GM21786 (cell line): ENCODE results near the gene DLG2.

Experiments used
- ATAC-seq: cut with Tn5 transposase; IDR thresholded peaks from one replicate; pipeline ENCODE4 v1.9.1; 2021; ENCODE audit not compliant: unreplicated experiment

Gene DLG2

DNA sequence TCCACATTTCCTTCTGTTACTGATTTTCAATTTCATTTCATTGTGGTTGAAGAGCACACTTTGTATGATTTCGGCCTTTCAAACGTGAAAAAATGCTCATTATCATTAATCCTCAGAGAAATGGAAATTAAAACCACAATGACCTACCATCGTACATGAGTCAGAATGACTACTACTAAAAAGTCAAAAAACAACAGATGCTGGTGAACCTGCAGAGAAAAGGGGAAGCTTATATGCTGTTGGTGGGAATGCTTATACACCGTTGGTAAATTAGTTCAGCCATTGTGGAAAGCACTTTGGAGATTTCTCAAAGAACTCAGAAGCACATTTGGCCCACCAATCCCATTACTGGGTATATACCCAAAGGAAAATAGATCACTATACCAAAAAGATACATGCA, 57.6 kb downstream of the DLG2 start:
- ATAC-seq, result no peak

DNA sequence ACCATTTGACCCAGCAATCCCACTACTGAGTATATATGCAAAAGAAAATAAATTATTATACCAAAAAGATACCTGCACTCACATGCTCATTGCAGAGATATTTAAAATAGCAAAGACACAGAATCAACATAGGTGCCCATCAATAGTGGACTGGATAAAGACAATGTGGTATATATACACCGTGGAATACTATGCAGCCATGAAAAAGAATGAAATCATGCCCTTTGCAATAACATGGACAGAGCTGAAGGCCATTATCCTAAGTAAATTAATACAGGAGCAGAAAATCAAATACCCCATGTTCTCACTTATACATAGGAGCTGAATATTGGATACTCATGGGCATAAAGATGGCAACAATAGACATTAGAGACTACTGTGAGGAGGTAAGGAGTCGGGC, 68.7 kb downstream of the DLG2 start:
- no peak for ATAC-seq

DNA sequence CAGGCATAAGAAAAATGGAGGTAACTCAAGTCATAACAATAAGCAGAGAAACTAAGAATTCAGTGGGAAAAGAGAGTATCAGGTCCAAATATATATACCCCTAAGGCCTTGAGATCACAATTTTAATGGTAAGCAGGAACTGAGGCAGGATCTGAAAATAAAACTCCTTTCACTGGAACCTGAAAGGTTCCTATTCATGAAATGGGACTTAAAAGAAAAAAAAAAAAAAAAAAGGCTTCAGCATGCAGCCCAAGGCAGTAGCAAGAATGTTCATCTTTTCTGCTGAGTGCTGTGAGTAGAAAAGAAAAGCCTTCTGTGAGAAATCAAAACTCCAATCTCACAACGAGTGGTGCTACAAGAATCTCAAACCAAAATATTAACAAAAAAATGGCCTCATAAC, 75.3 kb downstream of the DLG2 start:
- ATAC-seq, result no peak

DNA sequence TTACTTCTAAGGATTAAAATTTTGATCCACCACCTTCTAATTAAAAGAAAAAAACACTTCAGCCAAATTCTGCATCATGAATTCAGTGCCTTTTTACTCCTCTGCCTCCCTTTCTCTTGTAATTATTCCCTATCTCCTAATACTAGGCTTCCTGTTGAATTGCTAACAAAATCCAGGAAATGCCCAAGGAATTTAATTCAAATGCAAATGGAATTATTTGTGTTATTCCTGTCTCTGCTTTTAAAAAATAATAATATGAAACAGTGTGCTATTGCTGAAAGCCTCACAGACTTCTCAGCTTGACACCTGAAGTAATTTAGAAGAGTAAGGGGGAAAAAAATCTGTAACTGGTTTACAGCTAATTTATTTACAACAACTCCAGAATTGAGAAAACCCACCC, 85.5 kb downstream of the DLG2 start:
- no peak for ATAC-seq

DNA sequence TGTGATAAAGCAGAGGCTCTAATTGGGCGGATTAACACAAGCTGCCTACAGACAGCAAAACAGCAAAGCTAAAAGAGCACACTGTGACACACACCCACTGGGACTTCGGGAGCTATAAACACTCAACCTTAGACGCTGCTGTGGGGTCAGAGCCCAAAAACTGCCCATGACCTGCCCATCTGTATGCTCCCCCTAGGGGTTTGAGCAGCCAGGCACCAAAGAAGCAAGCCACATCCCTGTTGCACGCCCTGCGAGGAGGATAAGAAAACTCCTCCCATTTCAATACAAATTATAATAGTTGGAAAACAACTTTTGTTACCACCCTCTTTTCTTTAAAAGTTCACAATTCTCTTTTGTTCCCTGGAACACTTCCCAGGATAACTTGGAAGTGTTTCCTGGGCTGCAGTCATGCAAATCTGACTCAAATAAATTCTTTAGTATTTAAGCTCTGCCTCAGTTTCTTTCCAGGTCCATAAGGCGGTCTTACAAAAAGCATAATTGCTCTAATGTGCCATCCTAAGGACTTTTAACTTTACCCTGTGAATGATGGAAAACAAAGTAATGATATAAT, 86.4 kb downstream of the DLG2 start:
- ATAC-seq, result no peak

DNA sequence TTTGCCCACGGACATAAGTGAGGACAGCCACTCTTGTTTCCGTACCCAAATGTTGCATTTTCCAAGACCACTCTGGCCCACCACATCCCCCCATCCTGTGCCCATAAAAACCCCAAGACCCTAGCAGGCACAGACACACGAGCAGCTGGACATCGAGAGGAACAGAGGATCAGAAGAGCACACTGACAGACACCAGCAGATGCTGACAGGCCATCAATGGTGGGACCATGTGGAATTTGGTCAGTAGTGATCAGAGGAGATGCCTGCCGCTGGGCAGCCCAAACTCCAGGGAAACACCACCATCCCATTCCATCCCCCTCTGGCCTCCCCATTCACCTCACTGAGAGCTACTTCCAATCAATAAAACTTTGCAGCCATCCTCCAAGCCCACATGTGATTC, 87.0 kb downstream of the DLG2 start:
- no peak for ATAC-seq

DNA sequence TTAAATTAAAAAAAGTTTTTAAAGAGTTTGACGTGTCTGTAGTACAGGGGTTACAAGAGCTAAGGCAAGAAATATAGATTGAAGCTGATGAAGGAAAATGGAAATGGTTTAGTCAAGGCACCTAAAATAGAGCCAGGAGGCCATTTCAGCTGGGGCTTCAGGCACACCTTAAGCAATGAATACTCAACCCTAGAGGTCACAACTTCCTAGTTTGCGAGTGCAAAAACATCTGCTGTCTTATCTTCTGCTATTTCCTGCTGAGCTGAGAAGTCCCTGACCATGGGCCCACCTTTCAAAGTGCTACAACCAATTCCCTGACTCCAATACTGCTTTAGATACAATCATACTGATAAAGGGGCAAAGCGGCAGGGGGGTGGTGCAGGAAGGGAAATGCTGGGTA, 87.4 kb downstream of the DLG2 start:
- ATAC-seq, result no peak

DNA sequence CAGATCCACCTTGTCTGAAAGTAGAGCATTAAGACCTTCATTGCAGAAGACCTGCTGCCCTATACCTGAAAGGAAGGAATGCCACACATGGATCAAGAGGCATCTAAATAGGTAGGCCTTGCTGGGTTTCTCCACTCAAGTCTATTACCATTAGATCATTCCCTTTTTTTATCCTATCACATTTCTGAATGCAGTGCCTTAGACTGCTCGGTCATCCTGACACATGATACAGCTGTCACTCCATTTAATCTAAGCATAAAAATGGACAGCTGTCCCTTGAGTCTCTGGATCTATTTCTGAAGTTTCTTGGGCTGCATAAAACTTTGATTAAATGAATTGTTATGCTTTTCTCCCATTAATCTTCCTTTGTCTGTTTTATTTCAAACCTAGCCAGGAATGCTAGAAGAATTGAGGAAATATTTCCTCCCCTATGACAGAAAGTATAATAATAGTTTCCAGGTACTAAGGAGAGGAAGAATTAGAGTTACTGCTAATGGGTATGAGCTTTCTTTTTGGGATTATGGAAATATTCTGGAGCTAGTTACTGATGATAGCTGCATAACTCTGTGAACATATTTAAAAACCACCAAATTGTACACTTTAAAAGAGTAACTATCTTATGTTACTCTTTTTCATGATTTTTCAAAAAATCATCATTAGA, 88.0 kb downstream of the DLG2 start:
- ATAC-seq, result no peak

DNA sequence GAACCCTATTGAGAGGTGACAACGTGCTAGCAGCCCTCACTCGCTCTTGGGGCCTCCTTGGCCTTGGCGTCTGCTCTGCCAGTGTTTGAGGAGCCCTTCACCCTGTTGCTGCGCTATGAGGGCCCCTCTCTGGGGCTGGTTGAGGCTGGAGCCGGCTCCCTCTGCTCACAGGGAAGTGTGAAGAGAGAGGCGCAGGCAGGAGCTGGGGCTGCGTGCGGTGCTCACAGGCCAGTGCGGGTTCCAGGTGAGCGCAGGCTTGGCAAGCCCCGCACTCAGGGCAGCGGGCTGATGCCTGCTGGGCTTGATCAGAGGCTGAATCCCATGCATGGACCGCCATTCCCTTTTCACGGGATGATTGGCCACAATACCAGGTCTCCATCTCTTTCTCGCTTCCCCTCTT, 90.7 kb downstream of the DLG2 start:
- no peak for ATAC-seq

DNA sequence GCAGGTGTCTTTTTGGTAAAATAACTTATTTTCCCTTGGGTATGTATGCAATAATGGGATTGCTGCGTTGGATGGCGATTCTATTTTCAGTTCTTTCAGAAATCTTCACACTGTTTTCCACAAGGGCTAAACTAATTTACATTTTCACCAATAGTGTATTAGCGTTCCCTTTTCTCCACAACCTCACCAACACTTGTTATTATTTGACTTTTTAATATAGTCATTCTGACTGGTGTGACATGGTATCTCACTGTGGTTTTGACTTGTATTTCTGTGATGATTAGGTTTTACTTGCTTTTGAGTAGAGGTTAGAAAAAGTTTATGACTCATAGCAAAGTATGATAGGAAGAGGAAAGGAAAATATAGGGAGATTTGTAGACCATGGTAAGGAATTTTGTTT, 92.3 kb downstream of the DLG2 start:
- ATAC-seq, result no peak

DNA sequence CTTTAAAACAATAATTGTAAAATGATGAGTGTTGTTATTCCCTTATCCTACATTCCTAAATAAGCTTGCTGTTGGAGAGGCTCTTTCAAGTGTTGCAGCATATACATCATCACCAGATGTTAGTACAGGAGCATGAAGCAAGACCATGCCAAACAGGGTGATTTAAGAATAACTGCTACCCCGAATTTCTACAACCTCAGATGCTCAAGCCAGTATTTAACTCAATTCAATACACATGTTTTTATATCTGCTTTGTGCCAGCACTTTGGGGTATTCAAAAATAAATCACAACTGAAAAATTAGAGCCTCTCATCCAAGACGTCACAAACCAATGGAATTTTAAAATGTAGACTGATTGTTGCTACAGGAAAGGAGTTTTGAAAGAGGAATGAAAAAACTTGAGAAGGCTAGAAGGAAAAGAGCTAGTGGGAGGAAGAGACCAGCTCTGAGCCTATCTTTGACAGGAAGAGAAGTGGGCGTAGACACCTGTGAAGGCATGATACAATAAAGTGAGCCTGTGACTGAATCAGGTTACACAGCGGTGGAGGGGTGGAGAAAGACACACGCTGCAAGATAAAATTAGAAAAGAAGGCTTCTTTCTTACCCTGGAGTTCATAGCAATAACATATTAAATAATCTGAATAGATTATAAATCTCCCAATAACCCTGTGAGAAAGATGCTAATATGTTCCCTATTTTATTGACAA, 95.8 kb downstream of the DLG2 start:
- no peak for ATAC-seq

DNA sequence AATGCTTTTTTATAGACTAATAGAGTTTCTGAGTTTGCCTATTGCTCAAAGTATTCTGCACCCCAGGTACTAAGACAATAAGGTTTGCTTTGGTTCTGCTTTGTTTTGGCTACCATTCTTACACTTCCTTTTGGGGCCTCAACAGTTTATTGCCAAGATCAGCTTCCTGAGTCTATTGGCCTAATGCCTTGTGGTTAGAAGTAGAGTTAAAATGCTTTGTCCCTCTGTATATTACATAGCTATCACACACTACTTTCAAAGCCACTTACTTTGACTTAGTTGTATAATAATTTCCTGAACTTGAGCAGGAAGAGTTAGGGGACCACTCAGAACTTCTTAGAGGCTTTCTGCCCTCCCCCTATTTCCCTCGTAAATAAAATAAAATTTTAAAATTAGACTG, 96.5 kb downstream of the DLG2 start:
- ATAC-seq, result no peak

DNA sequence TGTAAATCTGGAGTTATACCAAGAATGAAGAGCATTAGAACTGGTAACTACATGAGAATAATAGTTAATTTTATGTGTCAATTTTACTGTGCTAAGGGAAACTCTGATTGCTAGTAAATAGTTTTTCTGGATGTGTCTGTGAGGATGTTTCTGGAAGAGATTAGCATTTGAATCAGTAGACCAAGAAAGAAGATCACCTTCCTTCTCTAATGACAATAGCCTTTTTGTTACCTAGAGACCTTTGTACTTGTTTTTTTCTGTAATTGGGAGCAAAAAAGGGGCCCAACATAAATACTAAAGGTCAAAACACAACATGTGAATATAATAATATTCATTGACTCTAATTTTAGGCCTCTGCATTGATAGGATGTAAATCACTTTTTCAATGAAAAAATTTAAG, 100.6 kb downstream of the DLG2 start:
- no peak for ATAC-seq

DNA sequence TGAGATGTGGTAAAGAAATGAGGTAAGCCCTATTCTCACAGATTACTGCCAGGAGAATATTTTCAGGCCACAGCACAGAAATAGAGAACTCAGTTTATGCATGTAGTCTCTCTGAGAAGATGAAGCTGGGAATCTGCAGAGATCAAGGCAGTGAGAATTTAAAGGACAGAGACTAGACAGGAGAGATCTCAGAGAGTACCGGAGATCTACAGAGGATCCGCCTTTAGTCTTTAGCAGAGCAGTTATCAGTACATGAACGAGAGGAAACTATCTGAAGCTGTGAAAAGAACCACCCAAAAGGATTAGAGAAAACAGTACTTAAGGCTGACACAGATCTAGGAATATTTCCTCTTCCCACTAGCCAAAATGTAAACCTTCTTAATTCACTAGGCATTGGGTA, 101.5 kb downstream of the DLG2 start:
- ATAC-seq, result no peak

DNA sequence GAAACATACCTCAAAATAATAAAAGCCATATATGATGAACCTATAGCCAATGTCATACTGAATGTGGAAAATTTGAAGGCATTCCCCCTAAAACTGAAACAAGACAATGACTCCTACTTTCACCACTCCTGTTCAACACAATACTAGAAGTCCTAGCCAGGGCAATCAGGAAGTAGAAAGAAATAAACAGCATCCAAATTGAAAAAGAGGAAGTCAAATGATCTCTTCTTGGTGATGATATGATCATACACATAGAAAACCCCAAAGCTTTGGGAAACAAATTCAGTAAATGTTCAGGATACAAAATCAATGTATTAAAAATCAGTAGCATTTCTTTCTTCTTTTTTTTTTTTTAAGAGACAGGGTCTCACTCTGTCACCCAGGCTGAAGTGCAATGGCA, 109.9 kb downstream of the DLG2 start:
- no peak for ATAC-seq

DNA sequence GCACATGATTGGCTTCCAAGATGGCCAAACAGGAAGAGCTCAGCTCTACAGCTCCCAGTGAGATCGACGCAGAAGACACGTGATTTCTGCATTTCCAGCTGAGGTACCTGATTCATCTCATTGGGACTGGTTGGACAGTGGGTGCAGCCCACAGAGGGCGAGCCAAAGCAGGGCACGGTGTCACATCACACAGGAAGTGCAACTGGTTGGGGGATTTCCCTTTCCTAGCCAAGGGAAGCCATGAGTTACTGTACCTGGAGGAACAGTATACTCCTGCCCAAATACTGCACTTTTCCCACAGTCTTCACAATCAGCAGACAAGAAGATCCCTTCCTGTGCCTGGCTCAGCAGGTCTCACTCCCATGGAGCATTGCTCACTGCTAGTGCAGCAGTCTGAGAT, 131.2 kb downstream of the DLG2 start:
- no peak for ATAC-seq

DNA sequence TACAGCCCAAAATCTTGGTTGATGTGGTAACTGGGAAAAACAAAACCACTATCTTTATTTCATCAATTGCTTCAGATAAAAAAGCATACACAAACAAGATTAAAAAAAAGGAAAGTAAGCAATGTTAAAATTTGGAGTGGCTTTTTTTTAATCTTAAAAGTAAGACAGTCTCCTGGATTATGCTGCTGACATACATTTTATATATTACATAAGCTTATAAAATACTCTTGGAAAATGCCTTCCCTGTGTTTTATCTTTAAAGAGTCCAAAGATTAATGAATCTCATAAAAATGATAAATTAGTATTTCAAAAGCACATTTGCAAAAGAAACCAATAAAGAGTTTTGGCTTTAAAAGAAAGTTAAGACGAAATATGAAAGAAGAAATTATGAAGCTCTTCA, 132.7 kb downstream of the DLG2 start:
- no peak for ATAC-seq

DNA sequence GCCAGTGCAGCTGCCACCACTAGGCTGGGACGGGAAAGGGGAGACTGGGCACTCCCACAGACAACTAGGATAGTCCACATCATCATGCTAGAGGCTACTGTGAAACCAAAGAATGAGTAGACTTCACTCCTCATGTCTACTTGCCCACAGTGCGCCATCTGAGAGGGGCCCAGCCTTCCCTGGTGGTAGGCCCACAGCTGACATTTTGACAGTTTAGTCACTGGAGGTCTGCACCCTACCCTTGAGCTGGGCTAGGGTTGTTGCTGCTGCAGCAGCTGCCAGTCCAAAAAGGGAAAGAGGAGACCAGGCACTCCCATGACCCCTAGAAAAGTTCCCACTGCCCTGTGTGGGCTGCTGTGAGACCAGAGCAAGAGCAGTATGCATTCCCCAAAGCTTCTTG, 141.2 kb downstream of the DLG2 start:
- no peak for ATAC-seq

DNA sequence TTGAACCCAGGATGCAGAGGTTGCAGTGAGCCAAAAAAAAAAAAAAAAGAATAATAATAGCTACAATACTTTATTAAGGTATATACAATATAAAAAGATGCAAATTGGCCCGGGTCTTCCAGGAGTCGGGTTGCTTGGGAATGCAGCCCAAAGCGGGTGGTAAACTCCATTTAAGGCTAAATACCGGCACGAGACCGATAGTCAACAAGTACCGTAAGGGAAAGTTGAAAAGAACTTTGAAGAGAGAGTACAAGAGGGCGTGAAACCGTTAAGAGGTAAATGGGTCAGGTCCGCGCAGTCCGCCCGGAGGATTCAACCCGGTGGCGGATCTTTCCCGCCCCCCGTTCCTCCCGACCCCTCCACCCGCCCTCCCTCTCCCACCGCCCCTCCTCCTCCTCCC, 143.3 kb downstream of the DLG2 start:
- ATAC-seq, result no peak

DNA sequence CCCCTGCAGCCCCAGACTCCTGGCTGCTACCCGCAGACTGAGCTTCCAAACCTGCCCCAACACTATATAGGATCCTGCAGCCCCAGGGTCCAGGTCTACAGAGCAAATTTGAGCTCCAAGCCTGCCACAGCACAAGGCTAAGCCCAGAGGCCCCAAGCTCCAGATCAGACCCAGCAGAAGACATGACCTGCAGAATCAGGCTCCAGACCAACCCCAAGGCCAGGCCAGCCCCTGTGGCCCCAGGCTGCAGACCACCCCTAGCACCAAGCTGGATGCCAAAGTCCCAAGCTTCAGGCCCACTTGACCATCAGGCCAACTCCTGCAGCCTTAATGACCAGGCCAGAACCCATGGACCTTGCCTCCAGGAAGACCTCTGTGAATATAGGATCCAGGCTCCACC, 145.3 kb downstream of the DLG2 start:
- no peak for ATAC-seq

DNA sequence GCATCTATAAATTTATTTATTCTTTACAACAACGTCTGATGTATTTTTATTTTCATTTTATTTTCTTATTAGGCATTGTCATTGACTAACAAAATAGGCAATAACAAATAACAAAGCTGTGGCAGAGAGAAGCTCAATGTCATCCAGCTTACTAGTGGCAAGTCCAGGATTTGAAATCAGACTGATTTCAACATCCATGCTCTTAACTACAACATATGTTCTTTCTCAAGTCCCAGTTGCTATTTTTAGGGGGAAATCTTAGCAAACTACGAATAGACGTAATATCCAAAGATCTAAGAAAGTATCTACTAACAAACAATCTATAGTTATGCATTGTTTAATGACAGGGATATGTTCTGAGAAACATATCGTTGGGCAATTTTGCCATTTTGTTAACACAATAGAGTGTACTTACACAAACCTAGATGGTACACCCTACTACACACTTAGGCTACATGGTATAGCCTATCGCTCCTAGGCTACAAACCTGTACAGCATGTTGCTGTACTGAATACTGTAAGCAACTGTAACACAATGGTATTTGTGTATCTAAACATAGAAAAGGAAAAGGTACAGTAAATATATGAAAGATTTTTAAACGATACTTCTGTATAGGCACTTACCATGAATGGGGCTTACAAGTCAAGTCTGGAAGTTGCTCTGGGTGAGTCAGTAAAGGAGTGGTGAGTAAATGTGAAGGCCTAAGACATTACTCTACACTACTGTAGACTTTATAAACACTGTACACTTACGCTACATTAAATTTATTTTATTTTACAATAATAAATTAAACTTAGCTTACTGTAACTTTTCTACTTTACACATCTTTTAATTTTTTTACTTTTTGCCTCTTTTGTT, 151.3 kb downstream of the DLG2 start:
- no peak for ATAC-seq

DNA sequence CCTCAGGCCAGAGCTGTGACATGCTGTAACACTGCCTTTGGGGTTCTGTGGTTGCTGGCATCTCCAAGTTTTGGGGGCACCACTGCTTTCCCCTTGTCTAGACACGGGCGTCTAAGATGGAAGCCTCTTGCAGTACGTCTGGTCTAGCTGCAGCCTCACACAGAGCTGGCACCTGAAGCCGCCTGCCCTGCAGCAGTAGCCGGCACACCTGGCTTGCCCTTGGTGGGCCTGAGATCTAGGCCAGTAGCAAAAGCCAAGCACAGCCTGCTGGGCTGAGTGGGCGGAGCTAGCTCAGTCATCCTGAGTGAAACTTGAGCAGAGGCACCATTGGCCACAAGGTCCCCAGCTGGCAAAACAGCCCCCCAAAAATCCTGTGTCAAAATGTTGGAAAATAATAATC, 154.2 kb downstream of the DLG2 start:
- ATAC-seq, result no peak
